ENCODE data around the gene UQCC5.

UQCC5 gene

DNA sequence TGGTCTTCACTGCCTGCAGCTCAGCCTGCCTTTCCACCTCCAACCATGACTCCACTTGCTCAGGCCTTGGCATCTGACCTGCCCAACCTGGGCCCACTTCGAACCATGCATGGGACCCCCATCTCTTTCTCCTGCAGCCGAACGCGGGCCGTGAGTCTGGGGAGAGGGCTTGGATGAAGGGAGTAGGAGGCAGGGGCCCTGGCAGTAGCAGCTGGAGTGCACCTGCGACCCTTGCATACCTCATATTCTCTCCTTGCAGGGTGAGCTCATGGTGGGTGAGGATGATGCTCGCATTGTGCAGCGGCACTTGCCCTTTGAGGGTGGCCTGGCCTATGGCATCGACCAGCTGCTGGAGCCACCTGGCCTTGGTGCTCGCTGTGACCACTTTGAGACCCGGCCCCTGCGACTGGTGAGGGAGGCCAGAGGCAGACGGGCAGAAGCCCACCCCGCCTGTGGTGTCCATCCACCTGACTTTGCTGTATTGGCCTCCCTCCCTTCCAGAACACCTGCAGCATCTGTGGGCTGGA is 16.2 kb upstream of the UQCC5 start:
- TF ChIP-seq POLR2AphosphoS5 (IDR thresholded peaks at IDR 0.05; ENCODE audit: low read depth, low read length): no peak
- TF ChIP-seq SIN3A (IDR thresholded peaks at IDR 0.05; ENCODE audit: borderline replicate concordance, insufficient read depth, low read length): no peak
- TF ChIP-seq, protein P1, sequence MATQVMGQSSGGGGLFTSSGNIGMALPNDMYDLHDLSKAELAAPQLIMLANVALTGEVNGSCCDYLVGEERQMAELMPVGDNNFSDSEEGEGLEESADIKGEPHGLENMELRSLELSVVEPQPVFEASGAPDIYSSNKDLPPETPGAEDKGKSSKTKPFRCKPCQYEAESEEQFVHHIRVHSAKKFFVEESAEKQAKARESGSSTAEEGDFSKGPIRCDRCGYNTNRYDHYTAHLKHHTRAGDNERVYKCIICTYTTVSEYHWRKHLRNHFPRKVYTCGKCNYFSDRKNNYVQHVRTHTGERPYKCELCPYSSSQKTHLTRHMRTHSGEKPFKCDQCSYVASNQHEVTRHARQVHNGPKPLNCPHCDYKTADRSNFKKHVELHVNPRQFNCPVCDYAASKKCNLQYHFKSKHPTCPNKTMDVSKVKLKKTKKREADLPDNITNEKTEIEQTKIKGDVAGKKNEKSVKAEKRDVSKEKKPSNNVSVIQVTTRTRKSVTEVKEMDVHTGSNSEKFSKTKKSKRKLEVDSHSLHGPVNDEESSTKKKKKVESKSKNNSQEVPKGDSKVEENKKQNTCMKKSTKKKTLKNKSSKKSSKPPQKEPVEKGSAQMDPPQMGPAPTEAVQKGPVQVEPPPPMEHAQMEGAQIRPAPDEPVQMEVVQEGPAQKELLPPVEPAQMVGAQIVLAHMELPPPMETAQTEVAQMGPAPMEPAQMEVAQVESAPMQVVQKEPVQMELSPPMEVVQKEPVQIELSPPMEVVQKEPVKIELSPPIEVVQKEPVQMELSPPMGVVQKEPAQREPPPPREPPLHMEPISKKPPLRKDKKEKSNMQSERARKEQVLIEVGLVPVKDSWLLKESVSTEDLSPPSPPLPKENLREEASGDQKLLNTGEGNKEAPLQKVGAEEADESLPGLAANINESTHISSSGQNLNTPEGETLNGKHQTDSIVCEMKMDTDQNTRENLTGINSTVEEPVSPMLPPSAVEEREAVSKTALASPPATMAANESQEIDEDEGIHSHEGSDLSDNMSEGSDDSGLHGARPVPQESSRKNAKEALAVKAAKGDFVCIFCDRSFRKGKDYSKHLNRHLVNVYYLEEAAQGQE (IDR thresholded peaks at IDR 0.05; ENCODE audit: insufficient read depth in 1 of 2, low read depth in 2 of 2, low read length in 2 of 2): no peak
- TF ChIP-seq FOXP2 (optimal IDR thresholded peaks at IDR 0.05; ENCODE audit: borderline replicate concordance, extremely low read depth, extremely low read length, insufficient read depth): no peak
- no peak for TF ChIP-seq TAF1 (IDR thresholded peaks at IDR 0.05; ENCODE audit: borderline replicate concordance, insufficient read depth, low read length)

DNA sequence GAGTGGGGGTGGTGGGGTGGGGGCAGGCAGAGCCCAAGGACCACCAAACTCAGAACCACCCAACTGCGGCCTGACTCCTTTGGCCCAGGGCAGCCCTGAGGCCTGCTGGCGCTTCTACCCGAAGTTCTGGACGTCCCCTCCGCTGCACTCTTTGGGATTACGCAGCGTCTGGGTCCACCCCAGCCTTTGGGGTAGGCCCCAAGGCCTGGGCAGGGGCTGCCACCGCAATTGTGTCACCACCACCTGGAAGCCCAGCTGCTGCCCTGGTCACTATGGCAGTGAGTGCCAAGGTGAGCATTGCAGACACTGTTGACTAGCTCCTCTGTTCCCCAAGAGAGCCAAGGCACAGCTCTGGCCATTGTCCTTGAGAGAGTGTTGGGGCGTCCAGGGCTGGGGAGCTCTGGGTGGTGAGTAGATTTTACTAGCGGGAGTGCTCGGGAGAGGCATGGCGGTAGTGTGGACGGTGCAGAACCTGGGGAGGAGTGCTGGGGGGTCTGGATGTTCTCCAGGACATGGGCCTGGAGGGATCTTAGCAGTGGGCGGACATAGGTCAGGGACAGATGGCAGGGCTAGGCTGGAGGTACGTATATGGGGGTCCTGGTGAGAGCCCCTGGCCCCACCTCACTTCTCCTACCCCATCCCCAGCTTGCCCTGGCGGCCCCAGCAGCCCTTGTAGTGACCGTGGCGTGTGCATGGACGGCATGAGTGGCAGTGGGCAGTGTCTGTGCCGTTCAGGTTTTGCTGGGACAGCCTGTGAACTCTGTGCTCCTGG is 15.5 kb upstream of the UQCC5 start:
- TF ChIP-seq TAF1 (IDR thresholded peaks at IDR 0.05; ENCODE audit: borderline replicate concordance, insufficient read depth, low read length): no peak
- TF ChIP-seq, protein P1 (IDR thresholded peaks at IDR 0.05; ENCODE audit: insufficient read depth in 1 of 2, low read depth in 2 of 2, low read length in 2 of 2): no peak
- no peak for TF ChIP-seq SIN3A (IDR thresholded peaks at IDR 0.05; ENCODE audit: borderline replicate concordance, insufficient read depth, low read length)
- TF ChIP-seq POLR2AphosphoS5 (IDR thresholded peaks at IDR 0.05; ENCODE audit: low read depth, low read length): no peak
- no peak for TF ChIP-seq FOXP2 (optimal IDR thresholded peaks at IDR 0.05; ENCODE audit: borderline replicate concordance, extremely low read depth, extremely low read length, insufficient read depth)

DNA sequence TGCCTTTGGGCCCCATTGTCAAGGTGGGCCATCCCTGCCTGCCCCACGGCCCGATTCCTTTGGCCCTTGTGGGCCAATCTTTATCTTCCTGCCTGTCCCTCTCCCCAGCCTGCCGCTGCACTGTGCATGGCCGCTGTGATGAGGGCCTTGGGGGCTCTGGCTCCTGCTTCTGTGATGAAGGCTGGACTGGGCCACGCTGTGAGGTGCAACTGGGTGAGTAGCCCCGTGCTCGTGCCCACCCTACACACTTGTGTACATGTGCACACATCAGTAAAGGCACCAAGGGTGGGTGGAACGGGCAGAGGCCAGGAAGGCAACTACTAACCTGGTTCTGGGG is 14.9 kb upstream of the UQCC5 start:
- TF ChIP-seq TAF1 (IDR thresholded peaks at IDR 0.05; ENCODE audit: borderline replicate concordance, insufficient read depth, low read length) (no peak), SIN3A (IDR thresholded peaks at IDR 0.05; ENCODE audit: borderline replicate concordance, insufficient read depth, low read length) (no peak), POLR2AphosphoS5 (IDR thresholded peaks at IDR 0.05; ENCODE audit: low read depth, low read length) (no peak), FOXP2 (optimal IDR thresholded peaks at IDR 0.05; ENCODE audit: borderline replicate concordance, extremely low read depth, extremely low read length, insufficient read depth) (no peak)
- TF ChIP-seq, protein P1 (IDR thresholded peaks at IDR 0.05; ENCODE audit: insufficient read depth in 1 of 2, low read depth in 2 of 2, low read length in 2 of 2): no peak

DNA sequence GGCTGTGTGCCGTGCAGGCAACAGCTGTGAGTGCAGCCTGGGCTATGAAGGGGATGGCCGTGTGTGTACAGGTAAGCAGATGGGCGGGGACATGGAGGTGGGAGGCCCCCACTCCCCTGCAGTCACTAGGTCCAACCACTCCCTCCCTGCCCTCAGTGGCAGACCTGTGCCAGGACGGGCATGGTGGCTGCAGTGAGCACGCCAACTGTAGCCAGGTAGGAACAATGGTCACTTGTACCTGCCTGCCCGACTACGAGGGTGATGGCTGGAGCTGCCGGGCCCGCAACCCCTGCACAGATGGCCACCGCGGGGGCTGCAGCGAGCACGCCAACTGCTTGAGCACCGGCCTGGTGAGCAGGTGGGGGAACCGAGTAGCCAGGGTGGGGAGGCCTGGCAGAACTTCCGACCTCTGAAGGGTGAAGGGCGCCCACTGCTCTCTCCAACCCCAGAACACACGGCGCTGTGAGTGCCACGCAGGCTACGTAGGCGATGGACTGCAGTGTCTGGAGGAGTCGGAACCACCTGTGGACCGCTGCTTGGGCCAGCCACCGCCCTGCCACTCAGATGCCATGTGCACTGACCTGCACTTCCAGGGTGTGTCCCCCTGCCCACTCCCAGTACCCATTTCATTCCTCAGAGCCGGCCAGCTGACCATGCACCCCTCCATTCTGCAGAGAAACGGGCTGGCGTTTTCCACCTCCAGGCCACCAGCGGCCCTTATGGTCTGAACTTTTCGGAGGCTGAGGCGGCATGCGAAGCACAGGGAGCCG is 14.3 kb upstream of the UQCC5 start:
- TF ChIP-seq SIN3A (IDR thresholded peaks at IDR 0.05; ENCODE audit: borderline replicate concordance, insufficient read depth, low read length): no peak
- TF ChIP-seq FOXP2 (optimal IDR thresholded peaks at IDR 0.05; ENCODE audit: borderline replicate concordance, extremely low read depth, extremely low read length, insufficient read depth): no peak
- TF ChIP-seq, protein P1 (IDR thresholded peaks at IDR 0.05; ENCODE audit: insufficient read depth in 1 of 2, low read depth in 2 of 2, low read length in 2 of 2): no peak
- TF ChIP-seq TAF1 (IDR thresholded peaks at IDR 0.05; ENCODE audit: borderline replicate concordance, insufficient read depth, low read length): no peak
- TF ChIP-seq POLR2AphosphoS5 (IDR thresholded peaks at IDR 0.05; ENCODE audit: low read depth, low read length): no peak
